Small intestine (tissue), 7 donors: ENCODE data around the gene ACACB. TPM values are rescaled to one million over a fixed set of nuclear protein-coding genes. Genes with fewer than 3 reads are reported as not detected.

Experiments
- DNase-seq, 2 donors: peaks; one replicate each; pipeline versions ENCODE4 v3.0.0 to v3.0.0-alpha.2; 2013
- FAIRE-seq: peaks from 2 replicates; lab custom pipeline; 2012; peaks lifted over from hg19 to GRCh38; lab: Jason Lieb, UNC
- H3K27ac ChIP-seq, 3 donors: one replicate each; pipeline ENCODE4 v1.5.1; 2013; ENCODE audit warnings: low read length in 2 of 3, mild to moderate bottlenecking in 2 of 3, control low read depth in 1 of 3, inconsistent platforms in 1 of 3, low read depth in 1 of 3, moderate library complexity in 1 of 3
- H3K27me3 ChIP-seq, 3 donors: one replicate each; pipeline ENCODE4 v1.6.1; 2013; ENCODE audit warnings: low read length in 3 of 3, inconsistent platforms in 1 of 3; ENCODE audit not compliant: control insufficient read depth in 3 of 3, insufficient read depth in 3 of 3
- H3K36me3 ChIP-seq, 3 donors: one replicate each; pipeline ENCODE4 v1.6.1; 2013; ENCODE audit warnings: low read length in 3 of 3, inconsistent platforms in 1 of 3, low read depth in 1 of 3, mild to moderate bottlenecking in 1 of 3, moderate library complexity in 1 of 3; ENCODE audit not compliant: control insufficient read depth in 3 of 3, insufficient read depth in 2 of 3
- H3K4me1 ChIP-seq, 3 donors: one replicate each; pipeline ENCODE4 v1.6.1; 2013; ENCODE audit warnings: low read length in 2 of 3, inconsistent platforms in 1 of 3, low read depth in 1 of 3, mild to moderate bottlenecking in 1 of 3, moderate library complexity in 1 of 3; ENCODE audit not compliant: control insufficient read depth in 3 of 3, insufficient read depth in 2 of 3
- H3K4me3 ChIP-seq, 3 donors: one replicate each; pipeline ENCODE4 v1.5.1; 2013; ENCODE audit warnings: low read length in 3 of 3, control low read depth in 1 of 3, inconsistent platforms in 1 of 3, low read depth in 1 of 3, mild to moderate bottlenecking in 1 of 3, moderate library complexity in 1 of 3
- H3K9me3 ChIP-seq, 2 donors: one replicate each; pipeline ENCODE4 v1.6.1; 2013; ENCODE audit warnings: low read depth in 1 of 2, low read length in 1 of 2; ENCODE audit not compliant: control insufficient read depth in 2 of 2, insufficient read depth in 1 of 2
- WGBS, 3 donors: extraction: QIAGEN DNeasy Blood & Tissue Kit; methylation state at CpG; one replicate each; pipeline ENCODE4 v1.1.7; 2013; 5-methylcytosine and 5-hydroxymethylcytosine counted together
- polyA plus RNA-seq, 4 donors: library from polyadenylated mRNA; stranded (reverse) in 3 of 4; unstranded in 1 of 4; fragments of 200-250 nt in 3 of 4; fragments of 120-200 nt in 1 of 4; gene quantifications; one replicate each; pipeline versions ENCODE4 v1.2.1 to v1.2.3, GENCODE V29; 2013
- donor health status: healthy with polysubstance abuse.
- donor health status: control.
- donor health status: control.
- donor health status: Bipolar disorder and iron deficiency.
- donor health status: healthy.

Gene ACACB
- polyA plus RNA-seq, 4 donors: 7.0 to 40.5 (median 14.1) TPM

DNA sequence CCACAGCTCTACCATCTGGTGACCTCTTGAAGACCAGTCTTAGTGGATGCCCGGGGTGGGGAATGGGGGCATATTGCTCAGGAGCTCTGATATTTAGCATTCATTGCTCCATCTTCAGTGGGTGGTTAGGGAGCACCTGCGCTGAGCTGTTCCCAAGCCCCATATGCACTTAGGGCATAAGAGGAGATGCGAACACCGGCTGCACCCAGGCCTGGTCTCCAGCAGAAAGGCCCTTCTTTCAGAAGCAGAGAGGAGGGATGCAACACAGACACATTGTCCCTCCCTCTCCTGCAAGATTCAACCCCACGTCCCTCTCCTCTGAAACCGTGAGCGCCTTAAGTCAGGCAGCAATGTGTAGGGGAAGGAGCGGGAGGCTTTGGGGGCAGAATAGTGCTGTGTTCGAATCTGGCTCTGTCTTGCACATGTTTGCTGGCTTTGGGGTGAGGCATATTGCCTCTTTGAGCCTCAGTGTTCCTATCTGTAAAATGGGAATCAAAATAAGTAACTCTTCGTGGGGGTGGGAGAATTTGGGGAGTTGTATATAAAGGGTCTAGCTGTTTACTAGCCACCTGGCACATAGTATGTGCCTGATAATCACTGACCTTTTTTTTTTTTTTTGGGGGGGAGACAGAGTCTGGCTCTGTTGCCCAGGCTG is 105.0 kb downstream of the ACACB start:
- Histone ChIP-seq H3K36me3 (peaks cover 12 to 39% (median 17%) of the 10 kb centered on the region in 3 donors), H3K4me1 (no peaks in the 10 kb centered on the region), H3K27me3 (no peaks in the 10 kb centered on the region), H3K27ac (no peak overlapping the region), H3K9me3 (no peaks in the 10 kb centered on the region), H3K4me3 (no peak overlapping the region)
- DNase-seq (no peak), FAIRE-seq (no peak)
- WGBS, 3 donors: 95 to 98% (median 96%) methylated on average over 10 of the region's 10 CpGs

GRCh38 chr12:109222062-109222461 is 105.7 kb downstream of the ACACB start:
- Histone ChIP-seq H3K27me3 (no peaks in the 10 kb centered on the region), H3K27ac (no peak overlapping the region), H3K36me3 (peaks cover 8 to 38% (median 13%) of the 10 kb centered on the region in 3 donors), H3K9me3 (no peaks in the 10 kb centered on the region), H3K4me3 (no peak overlapping the region), H3K4me1 (no peaks in the 10 kb centered on the region)
- WGBS, 3 donors: 82 to 92% (median 85%) methylated on average over 7 of the region's 7 CpGs
- DNase-seq (no peak), FAIRE-seq (no peak)

DNA sequence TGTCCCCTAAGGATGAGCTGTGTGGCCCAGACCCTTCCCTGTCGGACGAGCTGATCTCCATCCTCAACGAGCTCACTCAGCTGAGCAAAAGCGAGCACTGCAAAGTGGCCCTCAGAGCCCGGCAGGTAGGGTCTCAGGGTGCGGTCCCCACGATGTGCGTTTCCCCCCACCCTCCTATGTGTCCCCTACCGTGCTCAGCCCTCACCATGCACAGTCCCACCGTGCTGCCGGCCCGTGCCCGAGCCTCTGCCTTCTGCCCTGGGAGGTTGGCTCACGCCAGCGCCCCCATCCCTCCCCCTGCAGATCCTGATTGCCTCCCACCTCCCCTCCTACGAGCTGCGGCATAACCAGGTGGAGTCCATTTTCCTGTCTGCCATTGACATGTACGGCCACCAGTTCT is 106.1 kb downstream of the ACACB start:
- Histone ChIP-seq H3K4me1 (no peaks in the 10 kb centered on the region), H3K27me3 (no peaks in the 10 kb centered on the region), H3K36me3 (peaks cover 8 to 38% (median 10%) of the 10 kb centered on the region in 3 donors), H3K27ac (no peak overlapping the region), H3K9me3 (no peaks in the 10 kb centered on the region), H3K4me3 (no peak overlapping the region)
- DNase-seq (no peak), FAIRE-seq (no peak)
- WGBS, 3 donors: 91 to 93% (median 92%) methylated on average over 18 of the region's 18 CpGs

GRCh38 chr12:109223211-109223610 is 106.8 kb downstream of the ACACB start:
- H3K4me1 ChIP-seq: no peaks in the 10 kb centered on the region
- FAIRE-seq (no peak), DNase-seq (no peak)
- peaks cover 6 to 34% (median 12%) of the 10 kb centered on the region in 3 donors for H3K36me3 ChIP-seq
- no peaks in the 10 kb centered on the region for H3K9me3 ChIP-seq
- H3K27ac ChIP-seq: no peak overlapping the region
- no peaks in the 10 kb centered on the region for H3K27me3 ChIP-seq
- WGBS, 3 donors: 96% methylated on average over 10 of the region's 10 CpGs
- H3K4me3 ChIP-seq: no peak overlapping the region

GRCh38 chr12:109223868-109224267 is 107.5 kb downstream of the ACACB start:
- DNase-seq (no peak), FAIRE-seq (no peak)
- Histone ChIP-seq H3K27me3 (no peaks in the 10 kb centered on the region), H3K4me1 (no peaks in the 10 kb centered on the region), H3K9me3 (no peaks in the 10 kb centered on the region), H3K27ac (no peak overlapping the region), H3K4me3 (no peak overlapping the region), H3K36me3 (peaks cover 6 to 36% (median 13%) of the 10 kb centered on the region in 3 donors)
- WGBS, 3 donors: 96 to 99% (median 98%) methylated on average over 5 of the region's 5 CpGs

DNA sequence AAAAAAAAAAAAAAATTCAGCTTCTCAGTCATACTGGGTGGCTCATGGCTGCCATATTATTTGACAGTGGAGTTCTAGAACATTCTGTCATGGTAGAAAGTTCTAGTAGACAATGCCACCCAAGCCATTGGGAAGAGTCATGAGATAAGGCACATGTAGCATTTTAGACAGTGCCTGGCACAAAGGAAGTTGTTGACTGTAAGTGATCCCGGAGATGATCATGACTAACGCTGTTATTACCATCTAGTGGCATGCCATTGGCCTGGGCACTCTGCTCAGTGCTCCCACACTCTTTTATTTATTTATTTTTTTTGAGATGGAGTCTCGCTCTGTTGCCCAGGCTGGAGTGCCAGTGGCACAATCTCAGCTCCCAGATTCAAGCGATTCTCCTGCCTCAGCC is 112.3 kb downstream of the ACACB start:
- no peak for DNase-seq
- FAIRE-seq: no peak
- no peak overlapping the region for H3K4me3 ChIP-seq
- H3K9me3 ChIP-seq: no peaks in the 10 kb centered on the region
- H3K27ac ChIP-seq: no peak overlapping the region
- H3K4me1 ChIP-seq: no peaks in the 10 kb centered on the region
- 89 to 96% (median 95%) methylated on average over 4 of the region's 4 CpGs for whole genome bisulfite sequencing, 3 donors
- H3K36me3 ChIP-seq: peaks cover 13 to 46% (median 15%) of the 10 kb centered on the region in 3 donors
- H3K27me3 ChIP-seq: no peaks in the 10 kb centered on the region

DNA sequence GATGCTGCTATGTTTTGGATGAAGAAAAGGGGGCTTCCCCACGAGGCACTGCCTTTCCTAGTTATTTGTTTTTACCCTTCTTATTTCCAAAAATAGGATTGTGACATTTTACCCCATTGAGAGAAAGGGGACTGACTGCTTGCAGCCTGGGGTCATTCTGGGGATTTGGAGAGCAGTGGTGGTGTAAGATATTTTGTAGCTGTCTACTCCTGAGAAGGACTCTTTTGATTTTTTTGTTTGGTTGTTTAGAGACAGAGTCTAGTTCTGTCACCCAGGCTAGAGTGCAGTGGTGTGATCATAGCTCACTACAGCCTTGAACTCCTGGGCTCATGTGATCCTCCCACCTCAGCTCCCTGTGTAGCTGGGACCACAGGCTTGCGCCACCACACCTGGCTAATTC is 113.8 kb downstream of the ACACB start:
- Histone ChIP-seq H3K36me3 (peaks cover 10 to 46% (median 12%) of the 10 kb centered on the region in 3 donors), H3K27me3 (no peaks in the 10 kb centered on the region), H3K4me3 (no peak overlapping the region), H3K4me1 (no peaks in the 10 kb centered on the region), H3K27ac (no peak overlapping the region), H3K9me3 (no peaks in the 10 kb centered on the region)
- WGBS, 3 donors: 71 to 82% (median 79%) methylated on average over 2 of the region's 2 CpGs
- DNase-seq (no peak), FAIRE-seq (no peak)

GRCh38 chr12:109232731-109233130 is 116.3 kb downstream of the ACACB start:
- Histone ChIP-seq H3K27ac (no peak overlapping the region), H3K4me1 (no peaks in the 10 kb centered on the region), H3K36me3 (peaks cover 11 to 54% (median 18%) of the 10 kb centered on the region in 3 donors), H3K4me3 (no peak overlapping the region), H3K27me3 (no peaks in the 10 kb centered on the region), H3K9me3 (no peaks in the 10 kb centered on the region)
- WGBS, 3 donors: 91 to 94% (median 93%) methylated on average over 7 of the region's 7 CpGs
- no peak for FAIRE-seq
- no peak for DNase-seq

- no peak overlapping the region for H3K4me3 ChIP-seq
- no peaks in the 10 kb centered on the region for H3K9me3 ChIP-seq
- H3K27ac ChIP-seq: no peak overlapping the region
- H3K36me3 ChIP-seq: peaks cover 15 to 50% (median 15%) of the 10 kb centered on the region in 3 donors
- DNase-seq (no peak), FAIRE-seq (no peak)
- no peaks in the 10 kb centered on the region for H3K27me3 ChIP-seq
- WGBS, 3 donors: 84 to 88% (median 85%) methylated on average over 15 of the region's 15 CpGs
- H3K4me1 ChIP-seq: no peaks in the 10 kb centered on the region
These were observed 117.6 kb downstream of the ACACB start for GRCh38 chr12:109234012-109234411.
